A204.1 (cell line): ENCODE results near the gene PCMTD2.
"Not testable (repeated sequence)": the region's sequence is repeated elsewhere in the genome, so short reads cannot be mapped to it uniquely, and the experiment has no call there.

Experiments
- FAIRE-seq: peaks from 2 replicates; lab custom pipeline; 2012; peaks lifted over from hg19 to GRCh38; lab: Jason Lieb, UNC

Gene PCMTD2

DNA sequence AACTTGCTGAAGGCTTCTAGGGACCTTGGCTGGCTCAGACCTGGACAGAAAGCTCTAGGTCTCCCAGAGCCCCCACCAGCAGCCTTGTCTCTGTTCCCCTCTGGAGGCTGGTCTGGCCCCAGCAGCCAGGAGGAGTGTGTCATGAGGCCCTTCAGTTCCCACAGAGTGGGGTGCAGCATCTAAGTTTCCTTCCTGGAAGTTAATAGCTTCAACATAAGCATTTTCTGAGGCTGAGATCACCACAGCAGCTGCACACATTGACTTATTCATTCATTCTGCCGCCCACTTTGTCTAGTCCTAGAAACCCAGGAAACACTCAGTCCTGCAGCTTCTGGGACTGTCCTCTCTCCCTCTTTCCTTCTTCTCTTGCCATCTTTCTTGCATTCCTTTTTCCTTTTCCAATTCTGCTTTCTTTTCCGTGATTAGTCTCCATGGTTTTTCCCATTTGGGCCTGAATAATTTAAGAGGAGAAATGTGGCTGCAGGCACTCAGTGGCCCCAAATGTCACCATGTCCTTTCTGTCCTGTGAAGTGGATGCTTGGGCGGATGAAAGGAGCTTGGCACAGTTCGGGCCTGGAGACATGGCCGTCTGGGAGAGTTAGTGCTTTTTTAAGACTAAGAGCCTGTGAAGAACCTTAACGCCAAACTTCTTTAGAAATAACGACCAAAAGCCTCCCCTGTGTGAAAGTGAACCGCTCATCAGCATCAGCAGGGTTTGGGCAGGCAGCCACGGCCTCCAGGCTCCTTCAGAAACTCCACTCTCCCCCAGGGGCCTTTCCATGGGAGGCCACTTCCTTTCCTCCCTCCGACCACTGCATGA, 31.0 kb upstream of the PCMTD2 start:
- no peak for FAIRE-seq

GRCh38 chr20:64225171-64225595, 30.4 kb upstream of the PCMTD2 start:
- FAIRE-seq = no peak

GRCh38 chr20:64225828-64226598, 29.5 kb upstream of the PCMTD2 start:
- no peak for FAIRE-seq

DNA sequence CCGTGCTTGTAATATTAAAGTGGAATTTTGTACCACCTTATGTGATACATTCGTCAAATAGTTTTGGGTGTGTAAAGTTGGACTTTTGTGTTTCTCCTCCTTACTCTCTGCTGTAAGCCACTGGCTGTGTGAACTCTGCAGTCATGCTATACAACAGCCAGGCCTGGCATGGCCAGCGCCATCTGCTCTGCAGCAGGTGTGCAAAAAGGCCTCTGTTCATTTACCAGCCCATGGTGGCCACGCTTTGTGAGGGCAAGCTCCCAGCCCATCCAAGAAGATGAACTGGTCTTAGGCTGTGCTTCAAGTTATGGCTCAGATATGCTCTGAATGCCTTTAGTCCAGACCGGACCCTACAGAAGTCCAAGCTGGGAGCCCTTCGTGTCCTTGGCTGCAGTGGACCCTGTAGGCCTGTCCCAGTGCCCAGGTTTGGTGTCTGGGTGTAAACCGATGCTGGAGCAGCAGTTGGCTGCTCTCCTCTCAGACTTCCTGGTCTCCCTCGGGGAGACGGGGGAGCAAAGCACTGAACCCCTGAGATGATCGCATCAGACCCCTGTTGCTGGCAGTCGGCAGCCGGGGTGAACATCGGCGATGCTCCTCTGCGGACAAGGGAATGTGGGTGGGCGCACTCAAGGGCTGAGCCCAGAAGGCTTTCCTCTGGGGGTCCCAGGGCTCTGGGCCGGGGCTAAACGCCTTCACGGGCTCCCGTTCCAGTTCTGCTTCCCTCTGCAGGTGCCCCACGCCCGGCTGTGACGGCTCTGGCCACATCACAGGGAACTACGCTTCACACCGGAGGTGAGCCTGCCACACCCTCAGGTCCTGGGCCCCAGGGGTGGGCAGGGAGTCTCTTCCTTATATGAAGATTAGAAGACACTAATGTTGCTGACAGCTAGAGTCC, 28.6 kb upstream of the PCMTD2 start:
- FAIRE-seq = no peak

DNA sequence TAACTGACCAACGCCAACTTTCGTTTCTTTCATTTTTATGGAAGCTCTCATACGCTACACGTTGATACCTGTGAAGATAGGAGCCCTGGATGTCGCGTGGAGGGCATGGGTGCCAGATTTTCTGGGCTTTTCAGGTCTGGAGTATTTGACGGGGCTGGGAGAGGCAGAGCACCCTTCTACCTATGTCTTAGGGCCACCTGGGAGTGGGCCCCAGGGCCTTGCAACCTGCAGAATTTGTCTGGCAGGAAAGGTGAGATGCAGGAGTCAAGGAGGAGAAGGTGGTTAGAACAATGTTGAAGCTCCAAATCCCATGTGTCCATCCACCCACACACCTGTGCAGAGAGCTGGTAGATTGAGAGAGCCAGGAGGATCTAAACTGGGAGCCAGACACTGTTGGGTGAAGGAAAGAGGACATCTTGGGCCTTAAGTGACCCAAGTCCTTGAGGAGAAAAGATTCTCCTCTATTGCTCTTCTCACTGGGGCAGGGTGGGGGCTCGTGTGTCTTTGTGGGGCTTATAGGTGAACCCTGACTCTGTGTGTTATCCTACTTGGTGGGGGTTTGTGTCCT, 27.4 kb upstream of the PCMTD2 start:
- FAIRE-seq = no peak

- no peak for FAIRE-seq
Measured at GRCh38 chr20:64228751-64229506, 26.6 kb upstream of the PCMTD2 start.

DNA sequence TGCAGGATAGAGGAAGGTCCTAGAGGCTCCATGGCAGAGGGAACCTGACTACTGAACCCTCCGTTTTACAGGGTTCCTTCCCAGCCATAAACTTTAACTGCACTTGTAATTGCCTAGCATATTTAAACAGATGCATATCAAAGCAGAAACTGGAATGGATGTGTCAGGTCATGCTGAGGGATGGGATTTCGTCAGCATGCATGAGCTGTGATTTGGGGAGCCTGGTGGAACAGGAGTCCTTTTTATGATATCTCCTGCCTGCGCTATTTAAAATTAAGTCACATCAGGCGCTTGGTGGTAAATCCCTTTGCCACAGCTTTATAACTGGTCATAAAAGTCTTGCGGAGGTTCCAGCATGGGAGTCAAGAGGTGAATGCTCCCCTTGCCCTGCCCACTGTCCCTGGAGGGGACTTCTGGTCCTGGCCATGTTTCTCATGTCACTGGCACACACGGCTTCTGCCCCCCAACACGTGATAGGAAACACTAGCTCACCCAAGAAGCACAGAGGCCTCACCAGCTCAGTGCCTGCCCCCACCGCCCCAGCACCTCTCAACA, 26.0 kb upstream of the PCMTD2 start:
- no peak for FAIRE-seq

DNA sequence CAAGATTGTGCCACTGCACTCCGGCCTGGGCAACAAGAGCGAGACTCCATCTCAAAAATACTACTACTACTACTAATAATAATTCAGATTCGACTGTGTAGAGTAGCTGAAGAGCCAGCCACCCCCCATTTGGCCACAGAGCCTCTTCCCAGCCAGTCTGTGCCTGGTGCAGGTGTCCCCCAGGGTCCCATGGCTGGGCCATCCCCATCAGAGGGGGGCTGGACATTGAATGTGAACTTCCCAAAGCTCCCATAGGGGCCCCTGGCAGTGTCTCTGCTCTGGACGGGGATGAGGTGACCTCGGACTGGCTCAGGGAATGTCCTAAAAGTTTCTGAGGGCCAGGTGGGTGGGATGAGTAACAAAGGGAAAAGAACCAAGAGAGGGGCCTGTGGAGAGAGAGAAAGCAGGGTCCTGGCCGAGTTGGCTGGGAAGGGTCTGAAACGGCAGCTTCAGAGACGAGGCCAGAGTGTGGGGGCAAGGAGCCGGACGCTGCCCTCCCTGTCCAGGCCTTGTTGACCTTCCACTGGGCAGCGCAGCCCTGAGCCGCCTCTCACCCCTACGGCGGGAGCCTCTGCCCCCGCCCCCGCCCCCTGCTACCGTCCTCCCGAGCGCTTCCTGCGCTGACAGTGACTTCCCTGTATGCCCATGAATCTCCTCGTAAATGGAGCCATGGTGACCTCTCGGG, 24.9 kb upstream of the PCMTD2 start:
- no peak for FAIRE-seq

DNA sequence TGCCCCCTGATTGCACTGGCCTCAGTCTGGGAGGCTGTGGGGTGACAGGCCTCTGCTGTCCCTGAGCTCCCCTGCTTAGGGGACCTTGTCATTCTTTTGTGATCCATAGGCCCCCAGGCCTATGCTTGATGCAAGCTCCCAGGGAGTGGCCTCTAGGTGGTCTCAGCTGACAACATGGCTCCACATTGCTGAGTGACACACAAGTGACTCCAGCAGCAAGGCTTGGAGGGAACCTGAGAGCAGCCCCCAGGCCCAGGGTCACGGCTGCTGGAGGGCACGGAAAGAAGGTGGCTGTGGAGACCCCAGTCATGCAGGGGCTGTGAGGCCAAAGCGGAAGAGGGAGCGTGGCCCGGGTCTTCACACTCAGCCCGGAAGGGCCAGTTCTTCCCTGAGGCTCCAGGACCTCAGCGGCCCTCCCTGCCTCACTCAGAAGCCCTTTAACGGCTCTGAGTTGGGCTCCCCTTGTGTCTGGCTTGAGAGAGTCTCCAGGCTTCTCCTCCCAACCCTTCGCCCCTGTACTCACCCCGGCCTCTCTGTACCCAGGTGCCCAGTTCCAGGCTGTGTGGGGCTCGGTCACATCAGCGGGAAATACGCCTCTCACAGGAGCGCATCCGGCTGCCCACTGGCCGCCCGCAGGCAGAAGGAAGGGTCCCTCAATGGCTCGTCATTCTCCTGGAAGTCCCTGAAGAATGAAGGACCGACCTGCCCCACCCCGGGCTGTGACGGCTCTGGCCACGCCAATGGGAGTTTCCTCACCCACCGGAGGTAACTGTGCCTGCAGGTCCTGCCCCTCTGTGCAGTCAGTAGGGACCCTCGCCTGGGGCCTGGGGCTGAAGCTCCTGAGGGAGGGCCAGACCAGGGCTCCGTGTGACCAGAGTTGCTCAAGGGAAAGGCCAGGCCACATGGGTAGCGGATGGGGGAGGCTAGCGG, 23.7 kb upstream of the PCMTD2 start:
- FAIRE-seq = no peak

DNA sequence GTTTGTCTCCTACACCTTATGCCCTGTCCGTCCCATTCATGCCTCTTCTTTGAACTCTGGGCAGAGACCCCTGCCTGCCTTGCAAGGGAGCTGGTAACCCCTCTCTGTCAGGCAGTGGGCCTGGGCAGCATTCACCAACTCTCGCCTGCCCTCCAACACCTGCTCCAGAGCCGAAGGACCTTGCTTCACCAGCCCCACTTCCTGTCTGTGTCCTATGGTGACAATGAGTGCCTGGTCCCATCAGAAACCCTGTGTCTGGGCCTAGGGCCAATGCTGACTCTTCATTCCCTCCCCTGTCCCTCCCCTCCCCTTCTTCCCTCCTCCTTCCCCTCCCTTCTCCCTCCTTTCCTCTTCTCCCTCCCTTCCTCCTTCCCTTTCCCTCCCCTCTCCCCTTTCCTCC, 22.8 kb upstream of the PCMTD2 start:
- no peak for FAIRE-seq

DNA sequence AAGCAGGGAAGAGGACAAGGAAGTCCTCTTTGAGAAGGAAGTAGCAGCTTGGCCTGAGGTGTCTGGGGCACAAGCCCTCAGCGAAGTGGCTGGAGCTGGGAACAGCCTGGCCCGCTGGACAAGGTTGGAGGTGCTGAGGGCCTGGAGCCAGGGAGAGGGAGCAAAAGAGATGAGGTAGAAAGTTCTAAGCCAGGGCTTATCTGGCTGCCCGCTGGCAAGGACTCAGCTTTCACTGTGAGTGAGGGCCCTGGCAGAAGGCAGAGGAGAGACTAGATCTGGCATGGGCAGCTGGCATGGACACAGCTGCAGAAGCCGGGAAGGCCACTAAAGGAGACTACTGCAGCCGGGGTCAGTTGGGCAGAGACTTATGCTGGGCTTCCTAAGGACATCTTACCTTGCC, 21.8 kb upstream of the PCMTD2 start:
- no peak for FAIRE-seq

DNA sequence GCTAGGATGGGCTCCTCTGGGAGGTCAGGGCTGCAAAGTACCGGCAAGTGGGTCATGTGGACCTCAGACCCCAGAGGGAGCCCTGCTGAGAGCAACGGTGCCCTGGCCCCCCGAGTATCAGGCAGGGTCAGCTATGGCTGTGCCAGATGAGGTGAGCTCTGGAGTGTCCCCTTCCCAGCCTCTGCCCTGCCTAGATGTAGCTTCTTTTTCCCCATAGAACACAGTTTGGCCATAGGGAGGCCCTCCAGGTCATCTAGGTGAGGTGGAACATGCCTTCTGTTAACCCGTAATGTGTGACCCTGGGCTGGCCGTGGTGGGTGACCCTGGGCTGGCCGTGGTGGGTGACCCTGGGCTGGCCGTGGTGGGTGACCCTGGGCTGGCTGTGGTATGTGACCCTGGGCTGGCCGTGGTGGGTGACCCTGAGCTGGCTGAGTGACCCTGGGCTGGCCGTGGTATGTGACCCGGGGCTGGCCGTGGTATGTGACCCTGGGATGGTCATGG, 21.2 kb upstream of the PCMTD2 start:
- FAIRE-seq = no peak

DNA sequence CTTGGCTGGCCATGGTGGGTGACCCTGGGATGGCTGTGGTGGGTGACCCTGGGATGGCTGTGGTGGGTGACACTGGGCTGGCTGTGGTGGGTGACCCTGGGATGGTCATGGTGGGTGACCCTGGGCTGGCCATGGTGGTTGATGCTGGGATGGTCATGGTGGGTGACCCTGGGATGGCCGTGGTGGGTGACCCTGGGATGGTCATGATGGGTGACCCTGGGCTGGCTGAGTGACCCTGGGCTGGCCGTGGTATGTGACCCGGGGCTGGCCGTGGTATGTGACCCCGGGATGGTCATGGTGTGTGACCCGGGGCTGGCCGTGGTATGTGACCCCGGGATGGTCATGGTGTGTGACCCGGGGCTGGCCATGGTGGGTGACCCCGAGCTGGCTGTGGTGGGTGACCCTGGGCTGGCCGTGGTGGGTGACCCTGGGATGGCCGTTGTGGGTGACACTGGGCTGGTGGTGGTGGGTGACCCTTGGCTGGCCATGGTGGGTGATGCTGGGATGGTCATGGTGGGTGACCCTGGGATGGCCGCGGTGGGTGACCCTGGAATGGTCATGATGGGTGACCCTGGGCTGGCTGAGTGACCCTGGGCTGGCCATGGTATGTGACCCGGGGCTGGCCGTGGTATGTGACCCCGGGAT, 20.5 kb upstream of the PCMTD2 start:
- FAIRE-seq = not testable (repeated sequence)

DNA sequence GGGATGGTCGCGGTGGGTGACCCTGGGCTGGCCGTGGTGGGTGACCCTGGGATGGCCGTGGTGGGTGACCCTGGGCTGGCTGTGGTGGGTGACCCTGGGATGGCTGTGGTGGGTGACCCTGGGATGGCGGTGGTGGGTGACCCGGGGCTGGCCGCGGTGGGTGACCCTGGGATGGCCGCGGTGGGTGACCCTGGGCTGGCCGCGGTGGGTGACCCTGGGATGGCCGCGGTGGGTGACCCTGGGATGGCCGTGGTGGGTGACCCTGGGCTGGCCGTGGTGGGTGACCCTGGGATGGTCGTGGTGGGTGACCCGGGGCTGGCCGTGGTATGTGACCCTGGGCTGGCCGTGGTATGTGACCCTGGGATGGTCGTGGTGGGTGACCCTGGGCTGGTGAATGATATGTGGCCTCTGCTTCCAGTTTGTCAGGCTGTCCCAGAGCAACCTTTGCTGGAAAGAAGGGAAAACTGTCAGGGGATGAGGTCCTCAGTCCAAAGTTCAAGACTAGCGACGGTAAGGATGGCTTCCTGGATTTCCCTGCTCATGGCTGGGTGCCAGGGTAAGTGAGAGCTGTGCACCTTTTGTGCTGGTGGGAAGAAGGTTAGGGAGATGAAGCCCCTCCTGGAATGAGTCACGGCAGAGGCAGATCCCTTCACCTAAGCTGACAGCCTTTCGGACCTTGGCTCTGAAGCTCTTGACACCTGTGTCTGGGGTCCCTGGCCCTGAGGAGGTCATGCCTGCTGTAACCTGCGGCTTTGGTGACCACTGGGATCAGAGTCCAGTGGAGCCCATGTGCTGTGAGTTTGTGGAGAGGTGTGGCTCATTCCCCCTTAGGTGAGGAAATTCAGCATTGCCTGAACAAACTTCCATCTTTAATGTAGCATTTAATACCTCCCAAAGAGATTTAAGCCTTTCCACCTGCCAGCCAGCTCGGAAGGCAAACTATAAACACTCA, 19.1 kb upstream of the PCMTD2 start:
- no peak for FAIRE-seq

DNA sequence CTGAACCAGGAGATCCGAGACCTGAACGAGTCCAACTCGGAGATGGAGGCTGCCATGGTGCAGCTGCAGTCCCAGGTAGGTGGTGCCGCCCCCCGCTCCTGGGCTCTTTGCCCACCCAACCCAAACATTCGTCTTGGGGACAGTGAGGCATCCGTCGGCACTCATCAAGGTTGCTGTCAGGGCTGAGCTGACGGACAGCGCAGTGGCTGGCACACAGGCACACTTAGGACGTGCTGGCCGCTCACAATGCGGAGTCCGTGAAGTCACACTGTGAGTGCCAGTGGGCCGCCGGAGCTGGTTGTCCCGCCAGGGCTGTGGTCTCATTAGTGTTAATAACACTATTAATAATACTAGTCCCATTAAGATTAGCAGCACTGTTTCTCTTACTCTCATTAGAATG, 18.2 kb upstream of the PCMTD2 start:
- no peak for FAIRE-seq

GRCh38 chr20:64238115-64238825, 17.3 kb upstream of the PCMTD2 start:
- FAIRE-seq = no peak

GRCh38 chr20:64238851-64239387, 16.6 kb upstream of the PCMTD2 start:
- FAIRE-seq = no peak
